CMK (cell line): ENCODE data around the gene NFASC.

Source experiments
- DNase-seq: peaks from one replicate; pipeline ENCODE4 v3.0.0-alpha.2; 2010; ENCODE audit warnings: low read depth

Gene NFASC

DNA sequence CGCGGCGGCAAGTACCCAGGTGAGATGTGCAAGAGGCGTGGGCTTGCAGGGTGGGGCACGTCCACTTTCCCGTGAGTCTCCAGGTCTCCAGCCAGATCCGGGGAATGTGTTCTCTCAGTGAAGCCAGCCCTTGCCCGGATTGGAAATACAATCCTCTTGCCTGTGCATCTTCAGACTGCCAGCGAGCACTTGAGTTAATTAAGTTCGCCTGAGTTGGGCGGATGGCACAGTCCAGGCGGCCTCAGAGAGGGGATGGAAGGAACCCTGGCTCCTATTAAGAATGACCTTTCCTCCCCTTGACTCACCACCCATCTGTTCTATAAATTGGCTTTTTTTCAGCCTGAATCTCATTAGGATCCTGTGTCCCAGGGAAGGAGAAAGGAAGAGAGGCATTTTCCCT, 139.0 kb downstream of the NFASC start:
- no peak for DNase-seq

DNA sequence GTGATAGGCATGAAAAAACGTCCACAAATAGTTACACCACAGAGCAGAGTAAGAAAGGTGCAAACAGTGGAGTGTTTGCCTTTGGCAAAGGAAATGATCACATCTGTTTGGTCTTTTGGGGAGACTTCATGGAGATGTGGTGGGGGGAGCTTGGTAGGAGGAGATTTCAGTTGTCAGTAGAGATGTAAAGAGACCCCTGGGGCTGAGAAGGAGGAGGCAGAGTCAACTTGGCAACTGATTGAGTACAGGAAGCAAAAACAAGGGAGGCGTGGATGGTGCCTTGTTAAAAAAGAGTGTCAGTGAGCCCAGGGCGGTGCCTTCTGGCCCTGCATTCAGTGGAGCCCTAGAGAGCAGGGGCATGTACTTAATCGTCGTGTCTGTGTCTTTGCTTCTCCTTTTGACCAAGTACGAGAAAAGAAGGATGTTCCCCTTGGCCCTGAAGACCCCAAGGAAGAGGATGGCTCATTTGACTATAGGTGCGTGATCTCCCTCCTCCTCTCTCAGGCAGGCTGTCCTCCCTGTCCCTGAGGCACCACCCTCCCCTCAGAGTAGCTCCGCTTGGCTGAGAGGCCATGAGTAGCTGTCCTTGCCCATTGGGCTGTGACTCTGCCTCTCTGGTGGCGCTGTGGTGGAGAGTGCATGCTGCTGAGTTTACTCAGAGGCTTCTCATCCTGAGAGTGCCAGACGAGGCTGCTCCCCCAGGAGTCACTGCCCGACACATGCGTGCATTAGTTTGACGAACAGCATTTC, 141.9 kb downstream of the NFASC start:
- DNase-seq, result no peak

DNA sequence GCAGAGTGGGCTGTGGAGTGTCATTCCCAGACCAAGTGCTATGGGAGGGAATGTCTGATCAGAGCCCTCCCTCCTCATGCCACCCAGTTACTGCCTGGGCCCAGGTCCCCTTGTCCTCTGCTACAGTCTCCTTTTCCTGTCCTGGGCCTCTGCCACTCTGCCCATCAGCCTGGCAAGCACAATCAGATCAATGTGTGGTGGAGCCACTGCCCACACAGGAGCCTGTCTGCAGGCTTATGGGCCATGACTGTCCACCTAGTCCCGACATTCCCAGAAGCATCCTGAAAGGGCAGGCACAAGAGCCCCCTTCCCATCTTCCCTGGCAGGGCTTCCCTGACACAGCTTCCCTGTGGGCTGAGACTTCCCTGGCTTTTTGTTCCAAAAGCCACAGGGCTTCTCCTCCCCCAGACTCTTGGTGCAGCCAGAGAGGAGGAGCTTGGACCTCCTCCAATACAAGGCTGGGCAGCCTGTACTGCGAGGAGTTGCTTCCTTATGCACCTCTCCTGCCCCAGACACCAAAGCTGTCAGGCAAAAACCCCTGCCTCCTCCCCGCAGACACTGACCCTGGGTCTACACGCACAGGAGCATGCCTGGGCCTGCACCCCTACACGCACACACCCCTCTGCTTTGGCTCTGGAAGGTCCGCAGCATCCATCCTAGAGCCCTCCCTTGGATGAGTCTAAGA, 143.2 kb downstream of the NFASC start:
- no peak for DNase-seq

DNA sequence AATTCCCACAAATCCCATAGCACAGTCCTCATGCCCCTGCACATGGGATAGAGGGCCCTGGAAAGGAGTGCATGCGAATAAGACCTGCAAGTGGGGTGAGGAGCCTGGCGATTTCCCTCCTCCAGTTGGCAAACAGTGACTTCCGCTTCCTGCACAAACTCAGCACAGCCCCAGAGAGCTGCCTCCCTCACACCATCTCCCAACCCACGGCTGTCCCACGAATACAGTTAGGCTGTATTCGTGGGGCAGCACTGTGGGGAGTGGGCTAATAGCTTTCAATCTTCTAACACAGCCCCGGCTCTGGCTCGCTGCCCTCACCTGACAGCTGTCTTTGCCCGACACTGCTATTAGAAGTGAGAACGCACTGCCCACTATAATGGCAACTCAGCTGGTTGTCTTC, 144.1 kb downstream of the NFASC start:
- no peak for DNase-seq

DNA sequence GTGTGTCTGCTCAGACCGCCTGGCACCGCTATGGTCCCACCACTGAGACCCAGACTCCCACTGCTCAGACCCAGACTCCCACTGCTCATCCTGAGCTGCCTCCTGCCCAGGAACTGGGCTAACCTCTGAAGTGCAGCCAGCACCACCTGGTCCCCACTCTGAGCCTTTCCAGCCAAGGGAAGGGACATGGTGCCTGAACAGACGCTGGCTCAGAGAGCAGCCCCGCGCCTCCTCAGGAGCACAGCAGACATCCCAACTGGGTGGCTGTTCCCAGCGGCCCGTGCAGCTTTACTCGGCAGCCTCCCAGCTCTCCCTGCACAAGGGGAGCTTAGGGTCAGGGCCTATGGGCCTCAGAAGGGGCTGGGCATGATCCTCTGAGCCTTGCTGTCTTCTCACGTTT, 144.6 kb downstream of the NFASC start:
- no peak for DNase-seq

DNA sequence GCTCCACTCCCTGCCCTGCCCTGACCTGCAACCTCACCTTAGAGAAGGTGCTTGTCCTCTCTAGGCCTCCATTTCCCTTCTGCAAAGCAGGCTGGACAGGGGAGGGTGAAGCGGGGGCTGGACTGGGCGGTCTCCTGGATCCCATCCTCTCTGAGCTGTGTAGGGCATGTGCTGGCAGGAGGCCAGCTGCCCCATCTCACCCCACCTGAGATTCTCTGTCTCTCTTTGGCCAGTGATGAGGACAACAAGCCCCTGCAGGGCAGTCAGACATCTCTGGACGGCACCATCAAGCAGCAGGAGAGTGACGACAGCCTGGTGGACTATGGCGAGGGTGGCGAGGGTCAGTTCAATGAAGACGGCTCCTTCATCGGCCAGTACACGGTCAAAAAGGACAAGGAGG, 145.4 kb downstream of the NFASC start:
- DNase-seq, result no peak

DNA sequence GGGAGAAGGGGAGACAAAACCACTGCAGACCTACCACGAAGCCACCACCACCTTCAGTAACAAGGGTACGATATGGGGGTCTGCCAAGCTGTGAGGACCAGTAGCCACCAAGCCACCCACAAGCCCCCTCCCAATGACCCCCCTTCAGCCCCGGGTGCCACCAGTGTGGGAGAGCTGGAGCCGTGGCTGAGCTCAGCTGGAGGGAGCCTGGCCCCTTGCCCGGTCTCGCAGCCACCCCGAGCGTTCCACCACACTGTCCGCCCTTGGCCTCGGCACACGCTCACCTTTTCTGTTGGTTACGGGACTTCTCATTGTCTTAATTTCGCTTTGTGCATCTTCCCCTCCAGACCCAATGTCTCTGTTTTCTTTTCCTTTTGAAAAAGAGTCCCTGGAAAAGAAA, 145.9 kb downstream of the NFASC start:
- no peak for DNase-seq

DNA sequence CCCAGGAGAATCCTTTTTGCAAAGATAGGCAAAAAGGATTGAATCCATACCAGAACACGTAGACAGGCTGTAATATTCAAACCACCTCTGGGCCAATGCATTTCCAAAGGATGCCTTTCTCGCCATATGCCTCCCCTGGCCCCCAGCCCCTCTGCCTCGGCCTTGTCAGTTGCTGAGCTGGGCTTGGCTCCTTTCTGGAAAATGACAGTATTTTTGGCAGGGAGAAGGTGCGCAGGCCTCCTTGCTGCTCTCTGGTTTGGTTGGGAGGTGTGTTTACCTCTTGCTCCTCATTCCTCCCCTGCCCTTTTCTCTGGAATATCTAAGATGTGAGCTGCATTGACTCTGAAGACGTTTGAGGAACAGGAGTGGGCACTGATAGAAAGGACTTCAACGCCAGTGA, 146.3 kb downstream of the NFASC start:
- no peak for DNase-seq

DNA sequence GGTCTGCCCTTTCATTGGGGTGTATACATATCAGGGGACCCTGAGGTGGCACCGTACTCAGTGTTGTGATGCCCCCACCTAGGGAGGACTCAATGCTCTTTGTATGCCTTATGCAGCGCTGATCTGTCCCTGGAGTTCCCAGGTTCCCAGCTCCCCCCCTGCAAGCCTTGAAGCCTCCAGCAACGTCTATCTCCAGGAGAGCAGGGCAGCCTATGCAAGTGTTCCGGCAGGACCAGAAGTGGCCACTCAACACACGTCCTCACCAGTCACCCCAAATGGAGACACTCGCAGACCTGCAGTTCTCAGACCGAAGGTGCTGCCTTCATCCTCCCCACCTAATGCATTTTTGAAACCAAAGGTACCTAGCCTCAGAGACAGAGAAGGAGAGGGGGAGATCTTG, 147.1 kb downstream of the NFASC start:
- no peak for DNase-seq

DNA sequence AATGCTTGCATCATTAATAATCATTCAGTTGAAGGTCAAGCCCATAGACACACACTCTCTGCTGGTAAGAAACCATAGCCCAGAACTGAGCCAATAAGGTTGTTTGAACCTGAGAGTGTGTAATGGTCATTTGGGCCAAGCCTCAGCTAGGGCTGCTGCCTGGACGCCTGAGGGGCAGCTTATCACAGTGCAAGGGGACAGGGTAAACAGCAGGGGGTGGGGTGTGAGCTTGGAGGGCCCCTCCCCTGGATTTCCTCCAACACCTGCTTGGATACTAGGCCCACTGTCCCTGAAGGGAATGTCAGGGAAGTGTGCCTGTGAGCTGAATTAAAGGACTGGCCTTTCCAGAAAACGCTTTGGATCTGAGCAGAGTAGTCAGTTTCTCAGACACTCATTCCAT, 147.7 kb downstream of the NFASC start:
- no peak for DNase-seq

DNA sequence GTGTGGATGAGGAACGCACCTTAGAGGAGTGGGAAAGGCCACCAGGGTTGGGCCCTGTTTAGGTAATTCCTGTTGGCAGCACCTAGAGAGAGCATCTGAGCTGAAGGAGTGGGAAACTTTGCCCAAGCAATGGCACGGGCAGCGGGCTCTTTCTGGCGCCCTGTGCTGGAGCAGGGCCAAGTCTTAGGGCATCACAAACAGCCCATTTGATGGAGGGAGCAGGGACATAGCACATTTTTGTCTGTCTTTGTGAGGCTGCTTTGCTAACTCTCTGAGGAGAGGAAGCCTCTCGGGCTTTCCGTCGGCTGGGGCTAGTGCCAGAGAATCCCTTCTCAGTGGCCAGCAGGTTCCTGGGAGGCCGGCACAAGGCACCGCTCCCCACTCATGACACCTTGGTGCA, 149.8 kb downstream of the NFASC start:
- DNase-seq, result no peak

DNA sequence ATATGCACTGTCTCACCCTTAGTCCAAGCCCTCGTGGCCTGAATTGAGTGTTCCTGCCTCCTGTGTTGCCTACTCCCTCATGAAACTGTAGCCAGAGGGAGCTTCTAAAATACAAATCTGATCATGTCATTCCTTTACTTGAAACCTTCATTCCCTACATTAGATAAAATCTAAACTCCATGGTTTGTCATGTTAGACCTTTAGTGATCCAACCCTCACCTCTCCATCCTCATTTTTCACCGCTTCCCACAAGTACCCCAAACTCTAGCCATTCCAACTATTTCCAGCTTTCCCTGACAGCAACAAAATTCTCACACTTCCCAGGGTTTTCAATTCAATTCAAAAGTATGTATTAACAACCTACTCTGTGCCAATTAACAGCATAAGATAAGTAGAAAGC, 154.0 kb downstream of the NFASC start:
- no peak for DNase-seq

DNA sequence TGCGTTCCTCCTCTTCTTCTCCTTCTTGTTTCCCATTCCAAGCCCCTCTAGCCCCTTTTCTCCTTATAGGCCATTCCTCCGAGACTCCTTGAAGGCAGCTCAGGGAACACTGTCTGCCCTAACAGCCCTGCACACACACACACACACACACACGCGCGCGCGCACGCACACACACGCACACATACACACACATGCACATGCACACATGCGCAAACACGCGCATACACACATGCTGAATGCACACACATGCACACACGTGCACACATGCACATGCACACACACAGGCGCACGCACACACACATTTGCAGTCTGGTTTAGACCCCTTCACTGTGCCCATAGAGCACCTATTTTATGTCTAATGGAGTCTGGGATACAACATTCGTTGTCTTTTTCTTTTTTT, 154.6 kb downstream of the NFASC start:
- no peak for DNase-seq

DNA sequence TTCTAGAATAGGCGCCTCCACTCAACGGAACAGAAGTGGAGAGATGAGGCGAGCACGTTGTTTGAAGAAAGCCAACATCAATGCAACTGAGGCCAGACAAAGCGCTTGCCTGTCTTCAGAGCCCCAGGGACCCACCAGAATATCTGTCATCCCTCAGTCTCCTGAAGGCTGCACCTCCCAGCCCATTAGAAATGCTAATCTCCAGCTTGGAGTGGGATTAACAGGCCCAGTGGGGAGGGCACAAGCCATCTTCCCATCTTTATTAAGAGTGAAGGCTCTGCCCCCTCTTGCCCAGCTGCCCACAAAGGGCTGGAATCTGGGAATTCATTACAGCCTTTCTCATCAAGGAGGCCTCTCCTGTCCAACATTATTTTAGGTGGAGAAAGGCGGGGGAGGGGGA, 155.5 kb downstream of the NFASC start:
- DNase-seq, result no peak

DNA sequence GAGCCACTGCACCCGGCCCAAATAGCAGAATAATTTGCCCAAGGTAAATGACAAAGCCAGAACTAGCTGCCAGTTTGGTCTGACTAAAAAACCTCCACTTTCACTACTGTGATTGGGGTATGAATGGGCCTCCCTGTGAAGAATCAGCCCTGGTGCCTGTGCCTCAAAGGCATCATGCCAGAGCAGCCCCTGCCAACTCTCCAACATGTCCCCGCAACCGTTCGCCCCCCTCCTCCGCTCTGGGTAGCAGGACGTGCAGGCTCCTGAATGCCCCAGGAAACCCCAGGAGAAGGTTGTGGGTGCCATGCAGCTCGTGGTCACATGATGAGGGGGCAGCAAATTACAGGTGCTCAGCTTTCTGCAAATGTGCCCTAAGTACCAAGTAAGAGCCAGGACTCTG, 157.7 kb downstream of the NFASC start:
- DNase-seq, result no peak

DNA sequence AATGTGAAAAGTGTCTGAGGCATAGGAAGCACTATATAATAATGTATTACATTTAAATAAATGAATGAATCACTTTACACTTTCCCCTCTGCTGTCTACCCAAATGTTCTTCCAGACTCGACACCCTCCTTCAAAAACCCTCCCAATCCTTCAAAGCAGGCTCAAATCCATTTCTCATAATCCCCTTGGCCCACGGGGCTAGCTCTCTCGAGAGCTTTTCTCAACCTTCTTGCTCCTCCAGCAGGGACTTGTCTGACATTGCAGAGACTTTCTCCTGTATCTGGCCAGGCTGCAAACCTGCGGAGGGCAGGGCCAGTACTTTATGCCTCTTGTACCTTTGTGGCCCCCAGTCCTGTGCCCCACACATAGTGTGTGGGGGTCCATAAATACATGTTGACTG, 158.3 kb downstream of the NFASC start:
- no peak for DNase-seq

DNA sequence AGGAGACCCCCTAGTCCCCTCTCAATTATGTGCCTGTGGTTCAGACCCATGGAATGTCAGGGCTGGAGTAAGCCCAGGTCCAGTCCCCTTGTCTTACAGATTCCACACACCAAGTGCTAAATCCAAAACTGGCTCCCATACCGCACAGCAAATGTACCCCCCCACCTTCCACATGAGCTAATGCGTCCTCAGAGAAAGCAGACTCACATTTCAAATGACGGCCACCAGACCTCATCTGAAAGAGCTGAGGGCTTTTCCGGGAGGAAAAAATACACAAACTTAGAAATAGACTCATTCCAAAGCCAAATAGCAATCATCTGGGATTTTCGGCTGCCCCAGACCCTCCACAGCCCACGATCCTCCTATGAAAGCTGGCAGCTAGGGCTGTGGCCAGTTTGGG, 159.6 kb downstream of the NFASC start:
- DNase-seq, result no peak

DNA sequence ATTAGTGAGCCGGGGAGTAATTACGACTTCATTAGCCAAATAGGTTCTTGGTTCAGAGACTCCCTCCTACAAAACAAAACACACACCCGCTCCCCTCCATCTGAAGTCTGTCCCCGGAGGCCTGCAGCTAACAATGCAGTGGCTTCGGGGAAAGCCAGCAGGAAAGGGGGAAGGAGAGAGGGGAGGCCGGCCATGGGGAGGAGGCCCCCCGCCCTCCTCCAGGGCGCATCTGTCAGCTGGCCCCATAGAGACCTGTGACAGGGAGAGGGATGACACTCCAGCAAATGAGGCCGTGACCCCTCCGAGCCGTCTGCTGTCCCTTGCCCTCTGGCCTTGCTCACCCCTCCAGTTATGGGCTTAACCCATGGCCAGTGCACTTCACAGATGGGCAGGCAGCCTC, 160.2 kb downstream of the NFASC start:
- no peak for DNase-seq

DNA sequence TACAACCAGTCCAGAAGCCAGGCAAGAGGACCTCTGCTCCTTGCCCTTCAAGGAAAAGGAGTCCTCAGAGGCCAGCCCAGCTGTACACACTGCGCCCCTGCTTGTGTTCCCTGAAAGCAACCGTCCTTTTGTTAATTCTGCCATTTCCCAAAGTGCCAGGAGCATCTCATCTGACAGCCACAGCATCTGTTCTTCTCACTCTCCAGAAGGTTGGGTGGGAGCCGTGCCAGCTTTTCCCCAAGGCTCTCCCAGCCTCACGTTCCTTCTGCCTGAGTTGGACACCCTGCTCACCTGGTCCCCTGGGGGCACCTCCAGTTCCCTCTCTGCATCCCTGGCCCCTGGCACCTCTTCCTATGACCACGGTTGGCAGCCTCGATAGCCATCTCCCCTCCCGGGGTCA, 161.8 kb downstream of the NFASC start:
- DNase-seq, result no peak

DNA sequence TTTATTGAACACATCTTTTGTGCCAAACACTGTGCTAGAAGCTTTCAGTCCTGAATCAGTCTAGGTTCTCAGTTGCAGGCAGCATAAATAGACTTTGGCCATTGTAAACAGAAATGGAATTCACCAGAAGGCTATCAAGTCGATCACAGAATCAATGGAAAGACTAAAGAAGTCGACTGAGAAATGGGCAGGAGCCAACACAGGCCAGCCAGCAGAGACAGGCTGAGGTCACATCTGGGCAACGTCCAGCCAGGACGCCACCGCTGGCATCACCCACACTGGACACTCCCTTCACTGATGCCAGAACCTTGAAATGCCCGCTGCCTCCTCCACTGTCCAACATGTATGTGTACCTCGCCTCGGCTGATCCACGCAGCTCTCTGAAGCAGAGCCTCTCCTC, 166.9 kb downstream of the NFASC start:
- DNase-seq, result no peak

DNA sequence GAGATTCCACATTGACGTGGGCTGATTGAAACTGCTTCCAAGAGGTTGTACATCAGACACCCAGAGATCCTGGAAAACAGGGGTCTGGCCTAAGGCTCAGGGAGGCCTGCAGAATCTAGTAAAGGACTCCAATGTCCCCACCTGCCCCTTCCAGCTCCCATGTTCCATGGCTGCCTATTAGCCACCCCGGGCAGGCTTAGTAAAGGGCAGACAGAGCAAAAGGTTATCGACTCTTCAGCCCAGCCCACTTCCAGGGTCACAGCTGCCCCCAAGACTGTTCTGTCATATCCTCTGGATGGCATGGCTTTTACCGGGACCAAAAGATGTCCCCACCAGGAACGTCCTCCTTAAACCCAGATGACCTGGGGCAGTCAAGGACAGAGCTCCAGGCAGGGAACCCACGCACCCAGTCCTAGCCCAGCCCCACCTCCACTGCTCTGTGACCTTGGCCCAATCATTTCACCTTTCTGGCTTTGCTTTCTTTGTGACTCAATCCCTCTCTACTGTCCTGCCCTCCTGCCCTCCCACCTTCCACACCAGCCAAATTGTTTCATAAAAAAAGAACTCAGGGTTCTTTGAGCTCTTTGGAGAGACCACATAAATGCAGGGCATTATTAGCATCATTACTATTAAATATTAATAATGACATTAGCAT, 167.6 kb downstream of the NFASC start:
- no peak for DNase-seq

DNA sequence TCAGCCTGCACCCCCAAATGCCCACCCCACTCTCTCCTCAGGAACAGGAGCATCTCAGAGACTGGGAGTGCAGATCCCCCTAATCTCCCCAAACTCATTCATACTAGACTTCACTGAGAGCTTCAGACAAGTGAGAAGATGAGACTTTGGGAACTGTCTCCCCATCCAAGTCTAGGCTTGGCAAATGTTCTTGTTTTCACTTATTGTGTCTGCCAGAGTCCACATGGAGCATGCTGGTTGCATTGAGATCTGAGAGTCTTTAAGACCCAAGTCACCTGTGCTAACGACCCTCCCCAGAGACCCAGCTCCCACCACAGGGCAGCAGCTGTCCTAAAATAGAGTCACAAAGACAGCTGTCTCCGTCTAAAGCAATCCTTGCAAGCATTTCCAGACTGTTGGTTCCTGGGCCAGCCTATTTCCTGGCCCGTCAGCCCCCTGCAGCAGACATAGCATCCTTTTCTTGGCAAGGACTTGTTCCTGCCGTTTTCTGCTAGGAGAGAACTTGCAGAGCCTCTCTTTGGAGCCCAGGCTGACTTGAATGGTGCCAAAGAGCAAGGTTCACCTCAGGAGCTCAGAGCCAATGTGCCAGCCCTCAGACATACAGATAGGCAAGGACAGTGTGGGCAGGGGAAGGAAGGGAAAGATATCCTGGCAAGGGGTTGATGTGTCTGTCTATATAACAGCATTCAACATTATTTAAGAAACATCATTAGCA, 170.5 kb downstream of the NFASC start:
- no peak for DNase-seq
